NCI-H2171 treated with DMSO at 0.1 percent for 48 hours (cell line): ENCODE measurements around the gene SBF1.

Experiments used
- DNase-seq: peaks from one replicate; lab custom pipeline; 2025; lab: John Stamatoyannopoulos, UW

SBF1 gene

GRCh38 chr22:50467773-50468440 is 6.9 kb downstream of the SBF1 start:
- peak; percentile 48 for DNase-seq

DNA sequence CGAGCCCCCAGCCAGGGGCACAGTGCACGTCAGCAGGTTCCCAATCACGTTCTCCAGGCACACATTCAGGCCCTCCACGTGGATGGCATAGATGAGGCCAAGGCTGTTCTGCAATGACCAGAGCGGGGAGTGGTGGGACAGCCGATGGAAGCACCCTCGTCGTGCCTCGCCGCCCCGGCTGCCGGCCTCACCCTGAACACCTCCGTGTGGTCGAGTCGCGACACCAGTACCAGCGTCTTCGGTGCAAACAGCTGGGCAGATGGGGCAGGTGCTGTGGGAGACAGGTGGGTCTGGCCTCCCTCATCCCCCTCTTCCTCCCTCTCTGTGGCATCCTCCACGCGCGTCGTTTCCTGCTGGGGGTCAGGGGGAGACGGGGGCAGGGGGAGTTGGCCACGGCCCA is 7.5 kb downstream of the SBF1 start:
- no peak for DNase-seq

- DNase-seq = no peak
These were observed 9.5 kb downstream of the SBF1 start for GRCh38 chr22:50465066-50465930.

DNA sequence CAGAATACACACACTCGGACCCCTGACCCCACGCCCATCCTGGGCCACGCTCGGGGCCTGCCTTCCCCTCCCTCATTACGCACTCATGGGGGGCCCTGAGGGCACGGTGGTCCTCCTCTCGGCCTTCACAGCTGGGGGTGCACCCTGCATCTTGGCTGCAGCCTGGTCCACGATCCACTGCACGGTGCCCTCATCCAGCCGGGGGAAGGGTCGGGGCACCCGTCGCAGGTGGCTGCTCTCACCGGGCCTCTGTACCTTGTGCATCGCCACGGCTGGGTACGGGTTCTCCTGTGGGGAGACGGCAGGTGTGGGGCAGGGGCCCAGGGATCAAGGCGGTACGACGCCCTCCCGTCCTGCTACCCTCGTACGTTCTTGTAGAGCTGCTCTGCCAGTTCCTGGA is 10.4 kb downstream of the SBF1 start:
- no peak for DNase-seq

- DNase-seq = no peak
These were observed 11.5 kb downstream of the SBF1 start for GRCh38 chr22:50463188-50463900.

DNA sequence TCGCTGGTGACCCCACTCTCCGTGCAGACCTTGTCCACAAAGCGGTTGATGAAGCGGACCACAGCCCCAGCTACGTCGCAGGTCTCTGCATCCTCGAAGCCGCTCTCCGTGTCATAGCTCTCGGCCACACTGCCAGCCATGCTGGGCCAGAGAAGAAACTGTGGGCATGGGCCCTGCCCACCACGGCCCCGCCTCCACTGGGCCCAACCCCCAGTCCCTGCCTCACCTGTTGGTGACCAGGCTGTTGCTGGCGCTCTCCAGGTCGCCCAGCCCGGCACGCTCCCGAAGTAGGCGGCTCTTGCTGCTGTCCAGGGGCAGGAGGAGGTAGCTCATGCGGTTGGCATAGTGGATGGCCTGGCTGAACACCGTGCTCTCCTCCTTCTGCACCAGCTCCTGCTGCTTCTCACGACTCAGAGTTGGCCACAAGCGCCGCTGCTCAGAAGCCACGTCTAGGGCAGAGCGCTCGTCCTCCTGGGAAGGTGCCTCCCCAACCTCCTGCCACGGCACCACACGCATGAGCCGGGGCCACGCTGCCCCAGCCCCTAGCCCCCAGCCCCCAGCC is 12.8 kb downstream of the SBF1 start:
- no peak for DNase-seq

GRCh38 chr22:50461536-50461935 is 13.3 kb downstream of the SBF1 start:
- DNase-seq = no peak

GRCh38 chr22:50460938-50461337 is 13.9 kb downstream of the SBF1 start:
- no peak for DNase-seq

DNA sequence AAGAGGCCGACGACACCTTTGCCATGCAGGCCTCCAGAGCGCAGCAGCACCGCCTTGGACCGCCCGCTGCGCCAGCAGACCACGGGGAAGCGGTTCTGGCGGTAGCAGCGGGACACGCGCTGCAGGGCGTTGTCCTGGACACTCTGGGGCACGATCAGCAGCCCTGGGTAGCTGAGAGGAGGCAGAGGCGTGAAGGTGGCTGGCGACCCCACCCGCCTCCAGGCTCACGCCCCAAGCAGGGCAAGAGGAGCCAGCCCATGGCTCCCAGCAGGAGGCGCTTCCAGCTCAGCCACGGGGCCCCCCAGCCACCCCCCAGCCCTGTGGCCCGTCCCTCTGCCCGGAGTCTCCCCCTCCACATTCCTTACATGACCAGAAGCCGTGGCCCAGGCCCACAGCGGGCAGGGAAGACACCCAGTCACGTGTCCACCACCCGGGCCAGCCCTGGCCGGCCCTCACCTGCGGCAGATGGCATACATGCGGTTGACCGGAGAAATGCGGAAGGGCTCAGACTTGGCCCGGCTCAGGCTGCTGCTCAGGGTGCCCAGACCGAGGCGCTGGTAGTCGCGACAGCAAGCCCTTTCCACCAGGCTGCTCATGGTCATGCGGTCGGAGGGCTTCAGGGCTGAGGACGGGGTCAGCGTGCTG is 15.2 kb downstream of the SBF1 start:
- DNase-seq = no peak

DNA sequence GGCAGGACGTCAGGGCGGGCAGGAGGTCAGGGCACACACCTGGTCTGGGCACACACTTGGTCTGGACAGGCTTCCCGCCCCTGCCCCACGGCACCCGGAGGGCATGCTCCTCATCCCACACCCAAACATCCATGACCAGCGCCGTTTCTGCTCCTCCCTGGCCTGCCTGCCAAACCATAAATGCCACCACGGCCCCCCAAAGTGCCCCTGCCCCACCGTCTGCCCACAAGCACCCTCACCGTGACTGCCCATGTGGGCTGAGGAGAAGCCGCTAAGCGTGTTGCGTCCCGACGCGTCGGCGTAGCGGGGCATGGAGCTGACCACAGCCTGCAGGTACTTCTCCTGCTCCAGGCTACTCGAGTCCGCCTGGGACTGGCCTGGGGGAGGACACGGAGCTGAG is 15.8 kb downstream of the SBF1 start:
- no peak for DNase-seq

GRCh38 chr22:50456466-50457234 is 18.2 kb downstream of the SBF1 start:
- DNase-seq = no peak

DNA sequence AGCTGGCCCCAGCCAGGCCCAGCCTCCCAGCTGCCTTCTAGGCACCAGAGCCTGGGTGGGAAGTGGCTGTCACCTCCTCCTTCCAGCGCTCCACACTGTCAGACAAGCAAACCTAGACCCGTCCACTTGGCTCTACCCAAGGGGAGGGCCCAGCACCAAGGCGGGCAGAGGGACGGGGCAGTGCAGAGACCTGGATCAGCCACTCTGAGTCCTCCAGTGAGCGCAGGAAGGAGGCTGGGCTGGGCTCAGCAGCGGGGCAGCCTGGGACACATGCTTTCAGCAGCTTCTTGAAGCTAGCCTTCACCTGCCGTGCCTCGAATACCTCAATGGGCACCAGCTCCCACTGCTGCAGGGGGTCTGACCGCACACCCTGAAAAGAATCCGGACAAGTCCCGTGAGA is 18.8 kb downstream of the SBF1 start:
- DNase-seq = no peak

DNA sequence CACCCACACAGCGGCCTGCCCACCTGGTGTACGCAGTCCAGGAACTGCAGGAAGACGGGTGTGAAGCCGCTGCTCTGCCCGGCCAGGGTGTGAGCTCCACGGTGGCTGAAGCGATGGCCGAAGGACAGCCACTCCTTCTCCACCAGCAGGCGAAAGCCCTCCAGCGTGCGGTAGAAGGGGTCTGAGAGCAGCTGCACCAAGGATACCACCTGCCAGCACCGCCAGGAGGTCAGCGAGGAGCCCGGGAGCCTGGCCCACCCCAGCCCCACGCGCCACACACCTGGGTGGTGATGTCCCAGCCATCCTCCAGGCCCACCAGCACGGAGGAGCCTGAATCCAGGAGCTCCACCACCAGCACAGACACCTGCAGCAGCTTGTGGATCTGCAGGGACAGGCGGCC is 19.6 kb downstream of the SBF1 start:
- DNase-seq = no peak

GRCh38 chr22:50454556-50455075 is 20.2 kb downstream of the SBF1 start:
- DNase-seq = no peak

GRCh38 chr22:50452649-50453048 is 22.2 kb downstream of the SBF1 start:
- no peak for DNase-seq

DNA sequence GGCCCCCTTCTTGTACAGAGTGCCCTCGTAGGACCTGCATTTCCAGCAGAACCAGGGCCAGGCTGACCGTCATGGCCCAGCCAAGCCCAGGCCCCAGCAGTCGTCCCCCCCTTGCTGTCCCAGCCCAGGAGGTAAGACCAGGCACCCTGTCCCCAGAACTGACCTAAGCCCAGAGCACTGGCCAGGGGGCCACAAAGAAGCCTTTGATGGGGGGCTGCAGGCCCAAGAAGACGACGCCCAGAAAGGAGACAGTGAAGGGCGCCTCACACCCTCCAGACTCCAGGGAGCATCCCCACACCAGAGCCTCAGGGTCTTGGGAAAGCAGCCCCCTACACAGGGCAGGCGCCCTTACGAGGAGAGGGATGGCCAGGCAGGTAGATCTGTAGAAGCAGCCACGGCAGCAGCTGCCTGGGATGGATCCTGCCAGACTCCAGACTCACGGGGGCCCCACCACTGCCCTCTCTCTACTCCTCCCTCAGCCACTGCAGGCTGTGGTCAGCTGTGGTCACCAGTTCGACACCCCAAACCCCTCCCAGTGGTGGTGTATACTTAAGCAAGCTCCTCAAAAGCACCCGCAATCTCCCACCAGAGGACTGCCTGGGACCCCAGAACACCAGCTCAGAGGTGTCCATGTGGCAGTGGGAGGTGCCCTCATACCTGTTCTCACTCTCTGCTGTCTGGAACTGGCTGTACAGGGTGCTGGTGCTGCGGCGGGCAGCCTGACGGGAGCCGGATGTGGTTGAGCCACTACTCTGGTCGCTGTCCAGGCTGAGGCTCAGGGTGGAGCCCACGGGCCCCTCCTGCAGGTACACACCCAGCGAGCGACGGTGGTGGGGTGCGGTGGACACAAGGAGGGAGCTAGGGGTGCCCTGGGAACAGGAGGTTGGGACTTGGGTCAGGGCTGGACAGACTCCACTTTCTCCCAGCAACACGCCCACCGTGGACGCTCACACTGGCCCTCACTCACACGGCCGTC is 27.0 kb downstream of the SBF1 start:
- DNase-seq = no peak

DNA sequence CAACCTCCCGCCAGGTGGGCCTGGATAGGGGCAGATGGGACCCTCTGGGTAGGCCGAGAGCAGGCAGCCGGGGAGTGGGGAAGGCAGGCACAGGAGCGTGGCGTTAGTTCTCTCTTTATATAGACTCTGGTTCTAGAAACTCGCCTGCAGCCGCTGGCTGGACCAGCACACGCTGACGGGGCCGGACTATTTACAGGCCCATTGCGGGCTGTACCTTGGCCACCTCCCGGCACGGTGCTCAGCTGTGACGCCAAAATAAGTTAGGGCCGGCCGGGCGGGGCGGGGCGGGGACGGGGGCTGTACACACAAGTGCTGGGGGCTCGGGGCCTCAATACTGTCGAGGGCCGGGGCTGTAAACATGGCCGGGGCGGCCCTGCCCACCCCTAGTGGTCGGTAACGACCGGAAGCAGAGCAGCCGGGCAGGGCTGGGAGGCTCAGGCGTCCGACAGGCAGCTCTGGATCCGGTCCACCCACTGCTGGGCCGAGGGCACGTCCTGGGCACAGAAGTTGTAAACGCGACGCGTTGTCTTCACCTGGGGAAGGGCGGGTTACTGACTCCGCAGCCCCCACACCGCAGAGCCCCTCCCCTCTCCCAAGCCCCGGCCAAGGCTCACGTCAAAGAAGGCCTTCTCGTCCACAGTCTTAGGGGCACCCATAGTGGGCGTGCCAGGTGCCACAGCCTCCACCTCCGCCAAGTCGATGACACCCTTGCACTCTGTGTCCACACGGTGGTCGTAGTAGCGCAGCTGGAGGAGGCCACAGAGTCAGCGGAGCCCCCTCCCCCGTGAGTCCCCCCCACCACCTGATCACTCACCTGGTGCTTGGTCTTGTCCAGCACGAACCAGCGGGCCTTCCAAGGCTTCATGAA is 27.9 kb downstream of the SBF1 start:
- no peak for DNase-seq

DNA sequence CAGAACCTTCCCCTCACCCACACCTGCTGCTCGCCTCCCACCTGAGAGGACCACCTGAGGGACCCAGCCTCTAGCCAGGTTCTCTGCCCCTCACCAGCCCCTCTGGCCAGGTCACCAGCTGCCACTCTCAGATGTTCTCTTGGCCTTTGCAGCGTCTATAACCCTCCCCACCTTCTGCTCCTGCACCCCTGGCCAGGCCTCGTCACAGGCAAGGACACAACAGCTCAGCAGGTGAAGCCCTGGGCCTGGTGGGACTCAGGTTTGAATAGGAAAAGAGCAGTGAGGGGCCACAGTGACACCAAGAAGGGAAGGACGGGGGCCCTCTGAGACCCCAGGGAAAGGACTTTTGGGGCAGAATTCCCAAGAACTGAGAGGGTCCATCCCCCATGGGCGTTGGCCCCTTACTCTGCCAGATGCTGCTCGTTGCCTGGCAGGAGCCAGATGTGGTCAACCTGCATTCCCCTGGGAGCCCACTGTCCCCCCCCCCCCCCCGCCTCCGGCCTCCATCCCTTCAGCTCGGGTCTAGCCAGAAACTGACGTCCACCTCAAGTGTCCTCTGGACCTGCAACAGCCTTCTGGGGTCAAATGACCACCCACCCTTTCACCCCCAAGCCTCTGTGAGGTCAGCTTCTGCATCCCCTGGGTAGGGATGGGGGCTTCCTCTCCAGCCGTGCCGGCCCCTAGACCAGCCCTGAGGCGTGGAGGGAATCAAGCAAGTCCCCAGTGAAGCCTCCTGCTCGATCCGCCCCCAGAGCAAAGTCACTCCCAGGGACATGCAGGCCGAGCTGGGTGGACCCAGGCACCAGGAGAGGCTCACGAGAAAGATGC is 28.7 kb downstream of the SBF1 start:
- DNase-seq = no peak
